ENCODE results near the gene NBPF4. TPM values are rescaled to one million over a fixed set of nuclear protein-coding genes. Genes with fewer than 3 reads are reported as not detected.

NBPF4 gene
- total and polyA plus RNA-seq, 12 donors, result 0.08 to 0.18 (median 0.14) TPM; not detected in 9

DNA sequence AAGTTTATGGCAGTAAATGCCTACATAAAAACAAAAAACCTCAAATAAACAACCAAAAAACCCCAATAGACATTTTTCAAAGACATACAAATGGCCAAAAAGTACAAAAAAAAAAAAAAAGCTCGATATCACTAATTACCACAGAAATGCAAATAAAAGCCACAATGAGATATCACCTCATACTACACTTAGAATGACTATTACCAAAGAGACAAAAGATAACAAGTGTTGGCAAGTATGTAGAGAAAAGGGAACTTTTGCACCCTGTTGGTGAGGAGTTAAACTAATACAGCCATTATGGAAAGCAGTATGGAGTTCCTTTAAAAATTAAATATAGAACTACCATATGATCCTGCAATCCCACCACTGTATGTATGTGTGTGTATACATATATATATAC, 64.9 kb downstream of the NBPF4 start:
- Histone ChIP-seq H3K4me3 (no peak overlapping the region), H3K4me1 (replicated peaks in 1 of 2) (peaks cover 12 to 15% of the 10 kb centered on the region in 2 donors), H3K9me3 (replicated peaks in 1 of 3) (no peaks in the 10 kb centered on the region), H3K36me3 (replicated peaks in 1 of 2) (peaks cover 0 to 12% of the 10 kb centered on the region in 2 donors), H3K27me3 (no peaks in the 10 kb centered on the region), H3K27ac (no peak overlapping the region)
- DNase-seq, result no peak
- intact Hi-C loops (cut with DNase I), result no loop called here
- WGBS, 4 donors, result 91 to 100% (median 97%) methylated on average over 1 of the region's 1 CpG
- TF ChIP-seq, protein P1, sequence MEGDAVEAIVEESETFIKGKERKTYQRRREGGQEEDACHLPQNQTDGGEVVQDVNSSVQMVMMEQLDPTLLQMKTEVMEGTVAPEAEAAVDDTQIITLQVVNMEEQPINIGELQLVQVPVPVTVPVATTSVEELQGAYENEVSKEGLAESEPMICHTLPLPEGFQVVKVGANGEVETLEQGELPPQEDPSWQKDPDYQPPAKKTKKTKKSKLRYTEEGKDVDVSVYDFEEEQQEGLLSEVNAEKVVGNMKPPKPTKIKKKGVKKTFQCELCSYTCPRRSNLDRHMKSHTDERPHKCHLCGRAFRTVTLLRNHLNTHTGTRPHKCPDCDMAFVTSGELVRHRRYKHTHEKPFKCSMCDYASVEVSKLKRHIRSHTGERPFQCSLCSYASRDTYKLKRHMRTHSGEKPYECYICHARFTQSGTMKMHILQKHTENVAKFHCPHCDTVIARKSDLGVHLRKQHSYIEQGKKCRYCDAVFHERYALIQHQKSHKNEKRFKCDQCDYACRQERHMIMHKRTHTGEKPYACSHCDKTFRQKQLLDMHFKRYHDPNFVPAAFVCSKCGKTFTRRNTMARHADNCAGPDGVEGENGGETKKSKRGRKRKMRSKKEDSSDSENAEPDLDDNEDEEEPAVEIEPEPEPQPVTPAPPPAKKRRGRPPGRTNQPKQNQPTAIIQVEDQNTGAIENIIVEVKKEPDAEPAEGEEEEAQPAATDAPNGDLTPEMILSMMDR (IDR thresholded peaks at IDR 0.05), result no peak
- no peak for TF ChIP-seq POLR2A (IDR thresholded peaks at IDR 0.05)

Other genes with a start within 250 kb of the NBPF4 start
- gene SLC25A24, start 43.7 kb downstream of the NBPF4 start, total RNA-seq, result 10 to 100 TPM; 18.8 to 38.5 (median 29.4) TPM
- 10 to 100 TPM in 1 of 3 donors, 1 to 10 TPM in 2; 3.9 to 24.7 (median 5.1) TPM for gene SLC25A24, start 43.7 kb downstream of the NBPF4 start, polyA plus RNA-seq
- under 1 TPM in 1 of 9 donors, not detected in 8; 0.14 TPM for gene NBPF6, start 206.3 kb upstream of the NBPF4 start, total RNA-seq
- not detected for gene NBPF6, start 206.3 kb upstream of the NBPF4 start, polyA plus RNA-seq